Hepatocyte (in vitro differentiated cells): ENCODE measurements around the gene RNF141. TPM values are rescaled to one million over a fixed set of nuclear protein-coding genes. Genes with fewer than 3 reads are reported as not detected.

ENCODE experiments used
- DNase-seq: peaks from one replicate; pipeline ENCODE4 v3.0.0-alpha.2; 2016; ENCODE audit warnings: low spot score
- H2AFZ ChIP-seq: fragments of 200-600 bp; sonication (generic); 2 replicates; pipeline ENCODE4 v1.6.0; 2016; ENCODE audit warnings: antibody characterized with exemption, mild to moderate bottlenecking
- H3K27ac ChIP-seq: fragments of 200-600 bp; sonication (generic); 2 replicates; pipeline ENCODE4 v1.5.1; 2016; ENCODE audit warnings: mild to moderate bottlenecking
- H3K27me3 ChIP-seq: fragments of 200-600 bp; sonication (generic); 2 replicates; pipeline ENCODE4 v1.6.1; 2016
- H3K36me3 ChIP-seq: fragments of 200-600 bp; sonication (generic); replicated peaks from 2 replicates; pipeline ENCODE4 v1.5.1; 2016; ENCODE audit warnings: low read depth; ENCODE audit not compliant: insufficient read depth
- H3K4me1 ChIP-seq: fragments of 200-600 bp; sonication (generic); 2 replicates; pipeline ENCODE4 v1.5.1; 2016; ENCODE audit warnings: mild to moderate bottlenecking, moderate library complexity; ENCODE audit not compliant: insufficient read depth
- H3K4me2 ChIP-seq: fragments of 200-600 bp; sonication (generic); 2 replicates; pipeline ENCODE4 v1.6.0; 2016
- H3K4me3 ChIP-seq: fragments of 200-600 bp; sonication (generic); 2 replicates; pipeline ENCODE4 v1.5.1; 2016; ENCODE audit warnings: mild to moderate bottlenecking
- H3K79me2 ChIP-seq: fragments of 200-600 bp; sonication (generic); 2 replicates; pipeline ENCODE4 v1.6.0; 2017; ENCODE audit warnings: mild to moderate bottlenecking
- H3K9me2 ChIP-seq: fragments of 200-600 bp; sonication (generic); replicated peaks from 2 replicates; pipeline ENCODE4 v1.6.0; 2017; ENCODE audit warnings: mild to moderate bottlenecking; ENCODE audit not compliant: insufficient read depth
- H3K9me3 ChIP-seq: fragments of 200-600 bp; sonication (generic); 2 replicates; pipeline ENCODE4 v1.5.1; 2016; ENCODE audit warnings: low read depth, mild to moderate bottlenecking
- H4K20me1 ChIP-seq: fragments of 200-600 bp; sonication (generic); 2 replicates; pipeline ENCODE4 v1.6.0; 2016; ENCODE audit warnings: mild to moderate bottlenecking; ENCODE audit not compliant: insufficient read depth, poor library complexity, severe bottlenecking
- CTCF ChIP-seq: fragments of 200-600 bp; sonication (generic); IDR thresholded peaks from 2 replicates; pipeline ENCODE4 v1.5.1; 2016; ENCODE audit warnings: antibody characterized with exemption, mild to moderate bottlenecking; ENCODE audit not compliant: poor library complexity
- EZH2 ChIP-seq: fragments of 200-600 bp; sonication (generic); IDR thresholded peaks from 2 replicates; pipeline ENCODE4 v1.6.1; 2016; ENCODE audit warnings: antibody characterized with exemption, mild to moderate bottlenecking, borderline replicate concordance
- EZH2phosphoT487 ChIP-seq: fragments of 200-600 bp; sonication (generic); IDR thresholded peaks from one replicate; pipeline ENCODE4 v1.6.1; 2018; ENCODE audit warnings: antibody characterized with exemption, mild to moderate bottlenecking, low read depth, moderate library complexity; ENCODE audit not compliant: unreplicated experiment, severe bottlenecking
- WGBS: methylation state at CpG from one replicate; pipeline ENCODE4 v1.1.6; 2016; ENCODE audit warnings: low lambda C conversion rate; ENCODE audit errors: missing lambda C conversion rate; 5-methylcytosine and 5-hydroxymethylcytosine counted together
- polyA plus RNA-seq: library from polyadenylated mRNA; unstranded; fragments of >200 nt; fragmentation: Nextera tagmentation; extraction: Ambion mirVana; gene quantifications from 2 replicates; pipeline ENCODE4 v1.2.1, GENCODE V29; 2016
- total RNA-seq: library from RNA; depleted of rRNA; stranded (reverse); fragments of >200 nt; gene quantifications from 2 replicates; pipeline ENCODE4 v1.2.3, GENCODE V29; 2014

The RNF141 gene
- total and polyA plus RNA-seq, 2 experiments from 2014 or later, result 21.2 to 32.9 TPM

DNA sequence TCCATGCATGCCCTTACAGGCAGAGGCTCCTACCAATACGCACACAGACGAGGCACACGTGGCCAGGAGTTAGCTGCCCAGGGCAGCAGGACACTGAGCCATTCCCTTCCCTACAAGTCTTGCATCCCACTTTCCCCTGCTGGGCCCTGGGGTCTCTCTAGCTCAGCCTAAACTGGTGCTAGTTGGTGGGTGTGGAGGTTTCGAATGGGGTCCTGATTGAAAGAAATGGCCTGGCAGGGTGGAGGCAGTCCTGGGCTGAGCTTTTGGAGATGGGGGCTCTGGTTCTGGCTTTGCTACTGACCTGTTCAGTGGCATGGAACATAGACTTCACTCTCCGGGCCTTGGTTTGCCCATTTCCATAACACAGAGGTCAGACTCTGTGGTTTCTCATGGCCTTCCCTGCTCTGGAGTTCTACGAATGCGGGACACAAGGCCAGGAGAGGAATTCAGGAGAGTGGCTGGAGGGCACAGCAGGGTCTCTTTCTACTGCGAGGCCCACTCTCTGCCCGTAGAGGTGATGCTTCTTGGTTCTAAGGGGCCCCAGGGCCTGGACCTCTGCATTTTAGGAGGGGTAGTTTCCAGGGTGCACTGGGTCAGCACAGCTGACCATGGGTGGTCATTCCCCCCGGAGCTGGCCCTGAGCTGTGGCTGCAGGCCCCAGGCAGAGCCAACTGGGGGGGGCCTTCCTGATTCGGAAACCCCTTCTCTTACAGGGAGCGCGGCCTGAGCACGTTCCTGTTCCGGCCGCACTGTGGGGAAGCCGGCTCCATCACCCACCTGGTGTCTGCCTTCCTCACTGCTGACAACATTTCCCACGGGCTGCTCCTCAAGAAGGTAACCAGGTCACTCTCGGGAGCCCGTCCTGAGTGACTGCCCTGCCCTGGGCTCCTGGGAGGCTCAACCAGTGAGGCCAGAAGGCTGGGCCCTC, 40.0 kb downstream of the RNF141 start:
- TF ChIP-seq EZH2 (no peak), CTCF (no peak), EZH2phosphoT487 (no peak)
- H3K4me3 ChIP-seq, result no peak overlapping the region
- no peak overlapping the region for H3K4me2 ChIP-seq
- no peak overlapping the region for H2AFZ ChIP-seq
- H3K9me3 ChIP-seq, result no peaks in the 10 kb centered on the region
- WGBS, result 94% methylated on average over 20 of the region's 20 CpGs
- no peaks in the 10 kb centered on the region for H4K20me1 ChIP-seq
- DNase-seq, result no peak
- H3K27ac ChIP-seq, result no peak overlapping the region
- H3K4me1 ChIP-seq, result no peaks in the 10 kb centered on the region
- H3K27me3 ChIP-seq, result no peaks in the 10 kb centered on the region
- no peaks in the 10 kb centered on the region for H3K36me3 ChIP-seq
- H3K79me2 ChIP-seq, result no peaks in the 10 kb centered on the region
- H3K9me2 ChIP-seq, result no peaks in the 10 kb centered on the region

- H3K9me3 ChIP-seq, result no peaks in the 10 kb centered on the region
- H3K4me1 ChIP-seq, result no peaks in the 10 kb centered on the region
- TF ChIP-seq CTCF, result no peak
- TF ChIP-seq EZH2phosphoT487, result no peak
- TF ChIP-seq EZH2, result no peak
- no peaks in the 10 kb centered on the region for H3K27me3 ChIP-seq
- H3K36me3 ChIP-seq, result no peaks in the 10 kb centered on the region
- H2AFZ ChIP-seq, result no peak overlapping the region
- no peaks in the 10 kb centered on the region for H3K9me2 ChIP-seq
- no peak overlapping the region for H3K4me2 ChIP-seq
- no peaks in the 10 kb centered on the region for H4K20me1 ChIP-seq
- 92% methylated on average over 15 of the region's 15 CpGs for WGBS
- no peak overlapping the region for H3K27ac ChIP-seq
- H3K79me2 ChIP-seq, result no peaks in the 10 kb centered on the region
- H3K4me3 ChIP-seq, result no peak overlapping the region
- no peak for DNase-seq
These were observed 40.9 kb downstream of the RNF141 start for GRCh38 chr11:10499874-10500601.

DNA sequence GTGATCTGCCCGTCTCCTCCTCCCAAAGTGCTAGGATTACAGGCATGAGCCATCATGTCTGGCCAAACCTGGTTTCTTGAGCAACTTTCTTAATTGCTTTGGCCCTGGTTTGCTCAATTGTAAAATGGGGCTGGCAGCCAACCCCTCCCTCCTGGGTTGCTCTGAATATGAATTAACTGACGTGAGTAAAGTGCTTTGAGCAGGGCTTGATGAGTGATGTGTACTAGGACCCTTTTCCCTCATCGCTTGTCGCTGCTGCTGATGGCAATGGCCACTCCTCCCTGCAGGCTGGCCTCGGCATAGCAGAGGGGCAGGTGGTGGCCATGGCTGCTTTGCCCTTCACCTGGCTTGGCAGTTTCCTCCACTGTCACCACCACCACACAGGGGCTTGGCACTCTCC, 41.5 kb downstream of the RNF141 start:
- Histone ChIP-seq H3K9me3 (no peaks in the 10 kb centered on the region), H3K27me3 (no peaks in the 10 kb centered on the region), H4K20me1 (no peaks in the 10 kb centered on the region), H2AFZ (no peak overlapping the region), H3K36me3 (no peaks in the 10 kb centered on the region), H3K27ac (no peak overlapping the region), H3K4me2 (no peak overlapping the region), H3K79me2 (no peaks in the 10 kb centered on the region), H3K4me3 (no peak overlapping the region), H3K9me2 (no peaks in the 10 kb centered on the region), H3K4me1 (no peaks in the 10 kb centered on the region)
- WGBS, result 93% methylated on average over 5 of the region's 5 CpGs
- no peak for DNase-seq
- TF ChIP-seq CTCF (no peak), EZH2 (no peak), EZH2phosphoT487 (no peak)
